MG63 (cell line): ENCODE measurements around the gene MPHOSPH9. TPM values are rescaled to one million over a fixed set of nuclear protein-coding genes. Genes with fewer than 3 reads are reported as not detected.
"Not testable (repeated sequence)": the region's sequence is repeated elsewhere in the genome, so short reads cannot be mapped to it uniquely, and the experiment has no call there.

ENCODE experiments used
- DNase-seq: peaks from one replicate; pipeline ENCODE4 v3.0.0-alpha.2; 2020
- H3K27me3 ChIP-seq: fragments of 250-450 bp; sonication (Bioruptor Pico); 2 replicates; pipeline ENCODE4 v1.5.1; 2020; ENCODE audit warnings: mild to moderate bottlenecking, moderate library complexity
- H3K36me3 ChIP-seq: fragments of 250-450 bp; sonication (Bioruptor Pico); 2 replicates; pipeline ENCODE4 v1.5.1; 2020; ENCODE audit warnings: mild to moderate bottlenecking, moderate library complexity
- H3K4me3 ChIP-seq: fragments of 250-450 bp; sonication (Bioruptor Pico); 2 replicates; pipeline ENCODE4 v1.5.1; 2020; ENCODE audit warnings: mild to moderate bottlenecking, moderate library complexity
- H3K9me3 ChIP-seq: fragments of 250-450 bp; sonication (Bioruptor Pico); 2 replicates; pipeline ENCODE4 v1.5.1; 2020; ENCODE audit warnings: mild to moderate bottlenecking, moderate library complexity
- total RNA-seq: library from RNA; depleted of rRNA; stranded (reverse); fragments of >200 nt; shearing (Covaris generic); gene quantifications from 2 replicates; pipeline ENCODE4 v1.2.3, GENCODE V29; 2014; ENCODE audit warnings: low replicate concordance

The MPHOSPH9 gene
- total RNA-seq, 1 experiment from 2014 or later = 16.0 TPM

DNA sequence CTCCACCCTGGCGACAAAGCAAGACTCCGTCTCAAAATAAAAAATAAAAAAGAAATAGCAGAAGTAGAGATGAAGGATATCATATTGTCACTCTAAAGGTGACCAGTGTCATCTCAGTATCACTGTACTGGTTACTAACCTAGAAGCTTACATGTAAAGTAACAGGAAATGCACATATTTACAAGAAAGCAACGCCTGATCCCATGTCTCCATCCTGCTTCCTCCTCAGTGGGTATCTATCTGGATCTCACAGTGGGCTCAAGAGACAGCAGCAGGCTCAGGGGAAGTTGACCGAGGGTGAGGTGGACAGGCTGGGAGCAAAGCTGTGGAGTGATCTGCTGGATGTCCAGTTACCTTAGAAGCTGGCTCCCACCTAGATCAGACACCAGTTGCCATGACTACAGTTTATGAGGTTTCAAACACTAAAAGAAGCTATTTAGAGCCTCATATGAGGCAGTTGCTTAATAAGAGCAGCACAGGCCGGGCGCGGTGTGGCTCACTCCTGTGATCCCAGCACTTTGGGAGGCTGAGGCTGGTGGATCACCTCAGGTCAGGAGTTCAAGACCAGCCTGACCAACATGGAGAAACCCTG, 10.8 kb upstream of the MPHOSPH9 start:
- H3K36me3 ChIP-seq = peaks cover 35% of the 10 kb centered on the region
- no peak for DNase-seq
- H3K27me3 ChIP-seq = no peaks in the 10 kb centered on the region
- peaks cover 10% of the 10 kb centered on the region for H3K9me3 ChIP-seq
- H3K4me3 ChIP-seq = no peak overlapping the region

DNA sequence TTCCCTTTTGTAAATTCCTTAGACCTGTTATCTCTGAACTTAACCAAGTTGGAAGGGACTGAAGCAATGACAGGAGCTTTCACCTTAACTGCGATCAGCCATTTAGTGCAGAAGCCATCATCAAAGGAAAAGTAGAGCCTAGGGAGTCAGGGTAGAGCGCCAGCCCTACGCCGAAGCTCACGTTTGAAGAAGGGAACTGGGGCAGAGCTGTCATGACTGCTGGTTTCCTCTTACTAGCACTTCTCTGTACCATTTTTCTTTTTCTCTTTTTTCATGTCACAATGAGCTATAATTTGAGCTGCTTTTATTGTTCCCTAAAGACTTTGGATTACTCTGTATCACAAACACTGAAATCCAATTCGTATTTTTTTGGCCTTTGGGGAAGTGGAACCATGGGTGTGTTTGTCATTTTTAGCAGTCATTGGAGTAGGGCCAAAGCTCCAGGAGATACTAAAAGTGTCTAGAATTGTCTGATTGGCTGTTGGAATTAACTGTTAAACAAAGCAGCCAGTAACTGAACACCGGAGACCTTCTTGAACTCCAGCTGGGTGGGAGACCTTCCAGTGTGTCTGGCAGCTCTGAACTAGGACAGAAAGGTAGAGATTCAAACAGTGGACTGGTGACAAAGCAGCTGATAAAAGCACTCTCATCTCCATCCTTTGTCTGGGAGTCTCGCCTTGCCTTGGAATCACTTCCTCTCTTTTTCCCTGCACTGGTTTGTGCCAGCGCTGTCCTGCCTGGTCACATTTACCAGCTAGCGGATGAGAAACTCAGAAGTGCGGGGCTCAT, 9.4 kb upstream of the MPHOSPH9 start:
- Histone ChIP-seq H3K27me3 (no peaks in the 10 kb centered on the region), H3K4me3 (no peak overlapping the region), H3K9me3 (no peaks in the 10 kb centered on the region), H3K36me3 (peaks cover 23% of the 10 kb centered on the region)
- DNase-seq = no peak

DNA sequence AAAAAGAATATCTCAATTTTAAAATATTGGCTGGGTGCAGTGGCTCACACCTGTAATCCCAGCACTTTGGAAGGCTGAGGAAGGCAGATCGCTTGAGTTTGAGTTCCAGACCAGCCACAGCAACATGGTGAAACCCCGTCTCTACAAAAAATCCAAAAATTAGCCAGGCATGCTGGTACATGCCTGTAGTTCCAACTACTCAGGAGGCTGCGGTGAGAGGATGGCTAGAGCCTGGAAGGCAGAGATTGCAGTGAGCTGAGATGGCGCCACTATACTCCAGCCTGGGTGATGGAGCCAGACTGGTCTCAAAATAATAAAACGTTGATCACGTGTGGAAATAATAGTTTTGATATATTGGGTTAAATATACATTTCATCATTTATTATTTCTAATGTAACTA, 6.0 kb upstream of the MPHOSPH9 start:
- H3K4me3 ChIP-seq = no peak overlapping the region
- DNase-seq = no peak
- H3K9me3 ChIP-seq = no peaks in the 10 kb centered on the region

DNA sequence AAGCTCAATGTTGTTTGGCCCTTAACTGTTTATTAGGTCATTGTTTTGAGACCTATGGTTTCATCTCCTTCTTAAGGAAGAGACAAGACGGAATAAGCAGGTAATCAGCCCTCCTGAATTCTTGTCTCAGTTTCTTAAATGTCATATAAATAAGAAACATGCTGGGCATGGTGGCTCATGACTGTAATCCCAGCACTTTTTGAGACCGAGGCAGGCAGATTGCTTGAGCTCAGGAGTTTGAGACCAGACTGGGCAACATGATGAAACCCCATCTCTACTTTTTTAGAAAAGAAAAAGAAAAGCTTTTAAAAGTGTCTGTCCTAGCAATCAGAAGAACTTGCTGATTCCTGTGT, 5.4 kb upstream of the MPHOSPH9 start:
- Histone ChIP-seq H3K4me3 (no peak overlapping the region), H3K36me3 (peaks cover 35% of the 10 kb centered on the region), H3K27me3 (no peaks in the 10 kb centered on the region), H3K9me3 (no peaks in the 10 kb centered on the region)
- no peak for DNase-seq

More for the DNA sequence above, 6.0 kb upstream of the MPHOSPH9 start:
- Histone ChIP-seq H3K27me3 (no peaks in the 10 kb centered on the region), H3K36me3 (peaks cover 35% of the 10 kb centered on the region)

DNA sequence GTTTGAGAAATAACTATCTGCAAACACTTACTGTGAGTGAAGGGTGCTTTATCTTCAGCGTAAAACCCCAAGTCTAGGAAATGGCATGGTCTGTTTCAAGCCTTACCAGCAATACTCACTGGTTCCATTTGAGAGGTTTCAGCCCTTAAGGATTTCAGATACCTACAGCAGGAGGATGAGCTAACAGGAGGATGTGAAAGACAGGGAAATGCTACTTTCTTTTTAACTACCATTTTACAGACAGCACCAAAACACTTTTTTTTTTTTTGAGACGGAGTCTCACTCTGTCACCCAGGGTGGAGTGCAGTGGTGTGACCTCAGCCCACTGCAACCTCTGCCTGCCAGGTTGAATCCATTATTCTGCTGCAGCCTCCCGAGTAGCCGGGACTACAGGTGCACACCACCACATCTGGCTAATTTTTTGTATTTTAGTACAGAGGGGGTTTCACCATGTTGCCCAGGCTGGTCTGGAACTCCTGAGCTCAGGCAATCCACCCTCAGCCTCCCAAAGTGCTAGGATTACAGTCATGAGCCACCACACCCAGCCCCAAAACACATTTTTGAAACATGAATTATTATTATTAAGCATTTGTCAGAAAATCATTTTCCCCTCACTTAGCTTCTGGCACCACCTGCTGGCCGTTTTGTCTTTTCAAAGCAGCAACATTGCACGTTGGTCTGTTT, 4.8 kb upstream of the MPHOSPH9 start:
- no peaks in the 10 kb centered on the region for H3K27me3 ChIP-seq
- H3K4me3 ChIP-seq = no peak overlapping the region
- peak; percentile 58 for DNase-seq
- peaks cover 35% of the 10 kb centered on the region for H3K36me3 ChIP-seq
- H3K9me3 ChIP-seq = no peaks in the 10 kb centered on the region

DNA sequence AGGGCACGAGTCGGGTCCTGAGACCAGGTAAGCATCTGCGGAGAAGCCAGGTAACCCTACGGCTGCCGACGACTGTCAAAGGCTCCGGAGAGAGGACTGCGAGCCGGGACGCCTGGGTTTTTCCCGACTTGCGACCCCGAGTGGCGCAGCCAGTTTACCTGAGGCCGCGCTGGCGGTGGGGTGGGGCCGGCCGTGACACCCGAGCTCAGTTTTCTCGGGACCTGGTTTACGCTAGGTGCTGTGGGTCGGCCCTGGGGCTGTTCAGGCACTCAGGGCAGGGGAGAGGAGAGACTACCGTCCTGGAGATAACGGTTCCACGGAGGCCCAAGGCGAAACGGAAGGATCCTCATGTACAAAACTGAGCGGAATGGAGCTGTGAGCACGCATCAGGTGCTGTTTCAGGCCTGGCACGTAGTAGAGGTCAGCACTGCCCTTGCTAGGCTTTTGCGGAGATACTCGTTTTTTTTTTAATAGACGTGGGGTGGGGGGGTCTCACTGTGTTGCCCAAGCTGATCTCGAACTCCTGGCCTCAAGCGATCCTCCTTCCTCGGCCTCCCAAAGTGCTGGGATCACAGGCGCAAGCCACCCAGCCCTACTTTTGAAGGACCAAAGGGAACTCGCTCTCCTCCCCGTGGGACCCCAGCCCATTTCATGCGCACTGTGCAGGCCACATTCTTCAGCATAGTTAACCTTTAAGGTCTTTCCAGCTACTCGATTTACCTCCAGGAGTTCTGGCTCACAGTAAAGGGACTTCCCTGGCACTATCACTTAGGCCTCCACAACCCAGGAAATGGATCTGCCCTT, 766 bp upstream of the MPHOSPH9 start:
- Histone ChIP-seq H3K36me3 (peaks cover 24% of the 10 kb centered on the region), H3K4me3 (peak overlapping the region; percentile 99), H3K27me3 (no peaks in the 10 kb centered on the region), H3K9me3 (no peaks in the 10 kb centered on the region)
- no peak for DNase-seq

DNA sequence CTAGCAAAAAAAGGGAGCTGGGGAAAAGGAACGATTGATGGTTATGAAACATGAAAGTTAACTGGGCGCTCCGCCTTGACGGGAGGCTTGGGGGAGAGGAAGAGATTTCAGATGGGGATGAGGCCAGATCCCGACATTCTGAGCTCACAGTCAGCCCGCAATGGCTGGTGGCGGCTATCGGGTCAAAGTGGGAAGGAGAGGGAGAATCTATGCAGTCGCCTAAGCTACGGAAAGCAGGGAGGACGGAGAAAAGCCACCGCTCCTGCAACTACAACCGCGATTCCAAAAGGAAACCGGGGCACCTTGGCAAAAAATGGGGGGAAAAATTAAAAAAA, 502 bp downstream of the MPHOSPH9 start:
- H3K4me3 ChIP-seq = peak overlapping the region; percentile 99
- no peak for DNase-seq
- no peaks in the 10 kb centered on the region for H3K27me3 ChIP-seq
- no peaks in the 10 kb centered on the region for H3K9me3 ChIP-seq
- H3K36me3 ChIP-seq = peaks cover 28% of the 10 kb centered on the region

DNA sequence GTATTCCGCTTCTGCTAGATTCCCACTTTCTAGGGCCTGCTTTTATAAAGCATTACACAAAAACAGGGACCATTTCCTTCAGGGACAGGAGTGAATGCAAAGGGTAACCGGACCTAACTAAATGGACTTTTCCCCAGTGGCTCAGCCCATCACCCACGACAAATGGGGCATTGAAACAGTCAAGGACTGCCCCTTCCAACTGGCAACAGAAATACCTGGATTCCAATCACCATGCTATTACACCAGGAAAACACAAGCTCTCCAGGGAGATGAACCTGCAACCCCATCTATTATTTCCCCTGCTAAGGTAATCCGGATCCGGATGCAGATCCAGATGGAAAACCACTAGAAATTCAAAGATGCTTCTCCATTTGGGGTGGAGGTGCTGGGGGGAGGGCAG, 1.0 kb downstream of the MPHOSPH9 start:
- H3K4me3 ChIP-seq = peak overlapping the region; percentile 99
- no peak for DNase-seq
- no peaks in the 10 kb centered on the region for H3K9me3 ChIP-seq
- H3K36me3 ChIP-seq = peaks cover 33% of the 10 kb centered on the region
- no peaks in the 10 kb centered on the region for H3K27me3 ChIP-seq

DNA sequence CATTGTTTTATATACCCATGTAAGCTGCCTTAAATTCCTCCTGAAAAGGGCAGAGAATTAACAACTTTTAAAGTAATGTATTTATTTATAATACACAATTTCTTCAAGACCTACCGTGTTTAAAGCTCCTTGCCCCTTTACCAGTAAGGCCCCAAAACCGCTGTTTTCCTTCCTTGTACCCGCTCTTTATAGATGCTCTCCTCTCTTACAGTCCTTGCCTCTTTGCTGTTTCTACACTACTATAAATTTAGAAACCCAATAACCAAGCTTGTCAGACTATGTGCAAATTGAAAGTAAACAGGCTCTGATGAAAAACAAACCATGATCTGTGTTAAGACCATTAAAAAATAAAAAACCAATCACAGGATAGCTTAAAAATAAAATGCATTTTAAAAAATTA, 3.9 kb downstream of the MPHOSPH9 start:
- no peak for DNase-seq
- H3K9me3 ChIP-seq = no peaks in the 10 kb centered on the region
- no peak overlapping the region for H3K4me3 ChIP-seq
- no peaks in the 10 kb centered on the region for H3K27me3 ChIP-seq
- peaks cover 31% of the 10 kb centered on the region for H3K36me3 ChIP-seq

DNA sequence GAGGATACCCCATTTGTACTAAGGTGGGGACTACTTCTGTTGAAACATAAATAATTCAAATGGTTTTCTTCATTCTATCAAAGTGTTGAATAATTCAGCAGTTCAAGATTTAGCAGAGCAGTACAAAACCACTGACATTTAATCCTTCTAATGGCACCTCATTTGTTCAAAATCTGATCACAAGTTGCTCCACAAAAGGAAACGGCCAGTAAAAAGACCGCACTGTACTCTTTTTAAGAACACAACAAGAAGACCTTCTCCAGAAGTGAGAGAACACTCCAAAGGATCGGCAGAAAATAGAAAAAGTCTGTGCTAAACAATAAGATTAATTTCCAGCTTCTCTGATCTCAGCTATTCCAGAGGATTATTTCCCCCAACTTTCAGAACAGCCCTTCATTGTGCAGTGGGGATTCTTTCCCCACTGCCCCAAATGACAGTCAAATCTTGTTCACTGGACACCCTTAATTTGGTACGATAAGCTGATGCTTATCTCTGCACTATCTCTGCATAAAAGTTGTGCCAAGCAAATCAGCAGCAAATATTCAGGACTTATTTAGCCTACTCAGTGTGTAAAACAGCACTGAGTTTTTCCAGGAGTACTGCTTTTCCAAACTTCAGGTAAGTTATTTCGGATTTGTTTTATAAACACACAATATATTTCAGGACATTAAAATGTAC, 5.2 kb downstream of the MPHOSPH9 start:
- Histone ChIP-seq H3K36me3 (peaks cover 35% of the 10 kb centered on the region), H3K27me3 (no peaks in the 10 kb centered on the region), H3K9me3 (no peaks in the 10 kb centered on the region), H3K4me3 (no peak overlapping the region)
- no peak for DNase-seq

DNA sequence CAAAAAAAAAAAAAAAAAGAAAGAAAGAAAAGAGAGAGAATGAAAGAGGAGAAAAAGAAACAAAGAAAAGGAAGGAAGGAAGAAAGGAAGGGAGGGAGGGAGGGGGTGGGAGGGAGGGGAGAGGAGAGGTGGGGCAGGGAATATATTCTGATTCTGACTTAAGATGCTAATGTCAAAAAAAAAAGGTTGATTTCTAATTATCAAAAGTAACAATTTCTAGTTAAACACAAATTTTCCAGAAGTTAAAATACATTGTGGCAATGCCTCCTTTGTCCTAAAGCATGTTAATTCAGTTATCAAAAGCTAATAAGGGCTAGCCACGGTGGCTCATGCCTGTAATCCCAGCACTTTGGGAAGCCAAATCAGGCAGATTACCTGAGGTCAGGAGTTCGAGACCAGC, 7.5 kb downstream of the MPHOSPH9 start:
- no peak overlapping the region for H3K4me3 ChIP-seq
- no peaks in the 10 kb centered on the region for H3K9me3 ChIP-seq
- no peak for DNase-seq
- H3K27me3 ChIP-seq = no peaks in the 10 kb centered on the region
- peaks cover 54% of the 10 kb centered on the region for H3K36me3 ChIP-seq

DNA sequence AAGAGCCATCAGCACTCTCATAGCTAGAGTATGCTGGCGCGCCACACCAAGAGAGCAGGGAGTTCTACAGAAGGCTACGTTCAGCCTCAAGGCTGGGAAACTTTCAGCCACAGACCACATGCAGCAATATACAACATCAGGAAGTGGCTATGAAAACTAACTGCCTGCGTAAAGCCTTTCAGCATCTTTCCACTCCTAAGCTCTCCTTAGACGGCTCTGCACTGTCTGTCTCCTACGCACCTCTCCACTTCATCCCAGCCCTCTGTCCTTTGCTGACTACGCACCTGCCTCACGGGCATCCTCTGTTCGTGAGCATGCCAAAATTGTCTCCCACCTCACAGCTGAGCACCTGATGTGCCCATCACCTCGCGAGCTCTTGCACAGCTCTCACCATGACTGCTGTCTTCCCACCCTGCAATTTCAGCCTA, 9.7 kb downstream of the MPHOSPH9 start:
- DNase-seq = no peak
- no peaks in the 10 kb centered on the region for H3K27me3 ChIP-seq
- no peak overlapping the region for H3K4me3 ChIP-seq
- H3K36me3 ChIP-seq = peaks cover 62% of the 10 kb centered on the region
- H3K9me3 ChIP-seq = no peaks in the 10 kb centered on the region

DNA sequence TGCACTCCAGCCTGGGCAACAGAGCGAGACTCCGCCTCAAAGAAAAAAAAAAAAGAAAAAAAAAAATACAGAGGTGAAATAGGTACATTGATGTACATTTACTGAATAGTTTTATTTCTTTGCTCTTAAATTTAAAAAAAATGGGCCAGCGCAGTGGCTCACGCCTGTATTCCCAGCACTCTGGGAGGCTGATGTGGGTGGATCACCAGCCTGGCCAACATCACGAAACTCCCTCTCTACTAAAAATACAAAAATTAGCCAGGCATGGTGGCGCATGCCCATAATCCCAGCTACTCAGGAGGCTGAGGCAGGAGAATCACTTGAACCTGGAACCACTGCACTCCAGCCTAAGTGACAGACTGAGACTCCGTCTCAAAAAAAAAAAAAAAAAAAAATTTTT, 25.1 kb downstream of the MPHOSPH9 start:
- H3K36me3 ChIP-seq = peaks cover 46% of the 10 kb centered on the region
- not testable (repeated sequence) for DNase-seq, H3K4me3 ChIP-seq

DNA sequence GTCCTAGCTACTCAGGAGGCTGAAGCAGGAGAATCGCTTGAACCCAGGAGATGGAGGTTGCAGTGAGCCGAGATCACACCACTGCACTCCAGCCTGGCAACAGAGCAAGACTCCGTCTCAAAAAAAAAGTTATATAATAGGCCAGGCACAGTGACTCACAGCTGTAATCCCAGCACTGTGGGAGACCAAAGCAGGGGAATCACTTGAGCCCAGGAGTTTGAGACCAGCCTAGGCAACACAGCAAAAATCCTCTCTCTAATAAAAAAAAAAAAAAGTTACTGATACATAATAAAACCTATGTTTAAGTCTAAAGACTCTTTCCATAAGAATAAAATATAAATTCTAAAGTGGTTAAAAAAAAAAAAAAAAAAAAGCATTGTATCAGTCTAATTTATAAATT, 26.1 kb downstream of the MPHOSPH9 start:
- not testable (repeated sequence) for H3K27me3 ChIP-seq, H3K9me3 ChIP-seq, H3K4me3 ChIP-seq
- DNase-seq = peak; percentile 49
- H3K36me3 ChIP-seq = peaks cover 51% of the 10 kb centered on the region

More for the DNA sequence above, 25.1 kb downstream of the MPHOSPH9 start:
- H3K27me3 ChIP-seq, H3K9me3 ChIP-seq: not testable (repeated sequence)

DNA sequence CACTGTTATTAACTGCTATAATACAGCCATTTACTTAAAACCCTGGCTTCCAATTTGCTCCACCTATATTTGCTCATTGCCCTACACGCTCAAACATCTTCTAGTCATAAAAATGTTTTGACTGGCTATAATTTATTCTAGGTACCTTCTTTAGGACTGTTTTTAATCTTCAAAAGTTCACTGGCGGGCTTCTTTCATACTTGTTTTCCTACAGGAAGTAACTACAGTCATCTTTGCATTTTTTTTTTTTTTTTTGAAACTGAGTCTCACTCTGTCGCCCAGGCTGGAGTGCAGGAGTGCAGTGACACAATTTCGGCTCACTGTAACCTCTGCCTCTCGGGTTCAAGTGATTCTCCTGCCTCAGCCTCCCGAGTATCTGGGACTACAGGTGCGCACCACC, 32.5 kb downstream of the MPHOSPH9 start:
- no peak for DNase-seq
- no peak overlapping the region for H3K4me3 ChIP-seq
- peaks cover 44% of the 10 kb centered on the region for H3K36me3 ChIP-seq
- H3K9me3 ChIP-seq = no peaks in the 10 kb centered on the region
- H3K27me3 ChIP-seq = no peaks in the 10 kb centered on the region

DNA sequence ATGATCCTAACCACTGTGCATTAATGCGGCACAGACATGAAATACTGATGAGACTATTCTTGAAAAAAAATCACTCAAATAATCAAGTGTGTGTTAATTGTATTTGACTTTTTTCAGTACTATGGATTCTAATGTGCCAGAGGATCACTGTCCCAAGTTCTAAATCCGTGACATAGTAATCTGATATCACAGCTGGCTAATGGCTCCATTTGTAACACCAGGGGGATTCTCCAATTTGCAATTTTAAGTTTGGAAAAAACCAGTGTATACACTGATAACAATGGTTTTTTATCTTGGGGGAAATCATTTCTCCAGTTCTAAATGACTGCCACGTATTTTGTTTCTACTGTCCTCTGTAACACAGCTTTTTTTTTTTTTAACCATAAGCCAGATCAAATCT, 33.0 kb downstream of the MPHOSPH9 start:
- Histone ChIP-seq H3K27me3 (no peaks in the 10 kb centered on the region), H3K4me3 (no peak overlapping the region), H3K36me3 (peaks cover 42% of the 10 kb centered on the region), H3K9me3 (no peaks in the 10 kb centered on the region)
- DNase-seq = no peak

DNA sequence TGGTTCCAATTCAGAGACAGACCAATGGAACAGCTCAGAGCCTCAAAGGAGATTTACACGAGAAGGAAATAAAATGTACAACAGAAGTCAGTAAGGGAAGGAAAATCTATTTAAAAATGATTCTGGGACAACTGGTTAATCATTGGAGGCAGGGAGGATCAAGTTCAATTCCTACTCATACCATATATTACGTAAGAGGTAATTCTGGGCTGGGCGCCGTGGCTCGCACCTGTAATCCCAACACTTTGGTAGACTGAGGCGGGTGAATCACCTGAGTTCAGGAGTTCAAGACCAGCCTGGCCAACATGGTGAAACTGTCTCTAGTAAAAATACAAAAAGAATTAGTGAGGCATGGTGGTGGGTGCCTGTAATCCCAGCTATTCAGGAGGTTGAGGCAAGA, 45.3 kb downstream of the MPHOSPH9 start:
- no peaks in the 10 kb centered on the region for H3K9me3 ChIP-seq
- DNase-seq = no peak
- H3K36me3 ChIP-seq = peaks cover 49% of the 10 kb centered on the region
- H3K4me3 ChIP-seq = no peak overlapping the region
- H3K27me3 ChIP-seq = no peaks in the 10 kb centered on the region
